SIG-M5 (cell line): ENCODE measurements around the gene HRK.

Experiments used
- DNase-seq: peaks from one replicate; lab custom pipeline; 2025; lab: John Stamatoyannopoulos, UW

Gene HRK

GRCh38 chr12:116881325-116881876 lies at the start of gene HRK:
Gene HRK (minus strand): TSS chr12:116881441. CDS start chr12:116881307, 134 bp downstream.
- no peak for DNase-seq

- DNase-seq: no peak
Measured at GRCh38 chr12:116929885-116930284, 48.6 kb upstream of the HRK start.

- DNase-seq: no peak
Measured at GRCh38 chr12:116928504-116928903, 47.3 kb upstream of the HRK start.

GRCh38 chr12:116927244-116927940 lies 46.2 kb upstream of the HRK start:
- no peak for DNase-seq

- DNase-seq: no peak
Measured at GRCh38 chr12:116926283-116927243, 45.3 kb upstream of the HRK start.

- DNase-seq: no peak
Measured at GRCh38 chr12:116924558-116925453, 43.6 kb upstream of the HRK start.

- DNase-seq: no peak
Measured at GRCh38 chr12:116922194-116922897, 41.1 kb upstream of the HRK start.

- DNase-seq: no peak
Measured at GRCh38 chr12:116920939-116921338, 39.7 kb upstream of the HRK start.

- no peak for DNase-seq
Measured at GRCh38 chr12:116919706-116920485, 38.7 kb upstream of the HRK start.

GRCh38 chr12:116919247-116919661 lies 38.0 kb upstream of the HRK start:
- no peak for DNase-seq

GRCh38 chr12:116918464-116918863 lies 37.2 kb upstream of the HRK start:
- no peak for DNase-seq

- DNase-seq: no peak
Measured at GRCh38 chr12:116916714-116917114, 35.5 kb upstream of the HRK start.

GRCh38 chr12:116916122-116916521 lies 34.9 kb upstream of the HRK start:
- DNase-seq: no peak

GRCh38 chr12:116915326-116915725 lies 34.1 kb upstream of the HRK start:
- DNase-seq: no peak

GRCh38 chr12:116910645-116911451 lies 29.6 kb upstream of the HRK start, which contains the start of gene FBXW8:
Gene FBXW8 (plus strand): TSS chr12:116910950. CDS start chr12:116911038, 88 bp downstream.
- no peak for DNase-seq

- no peak for DNase-seq
Measured at GRCh38 chr12:116910280-116910644, 29.0 kb upstream of the HRK start.

- no peak for DNase-seq
Measured at GRCh38 chr12:116906285-116906684, 25.0 kb upstream of the HRK start.

- no peak for DNase-seq
Measured at GRCh38 chr12:116903818-116904217, 22.6 kb upstream of the HRK start.

- no peak for DNase-seq
Measured at GRCh38 chr12:116901612-116902011, 20.4 kb upstream of the HRK start.
